GM11168 (cell line): ENCODE measurements around the gene INIP.

Source experiments
- in situ Hi-C: fragments of 300-500 bp; cut with MboI; formaldehyde crosslinking; loops from one replicate; pipeline ENCODE4 v1.12.0; 2022; ENCODE audit warnings: low sequenced_read_pairs; ENCODE audit not compliant: unreplicated experiment

INIP gene

GRCh38 chr9:112717661-112718331, at the start of gene INIP:
Gene INIP, minus strand, starts transcription at chr9:112718117. Its CDS starts 1,632 bp downstream, at chr9:112716485.
- in situ Hi-C loops, result loop anchor here (10.0 kb wide), 1 partner anchor 67 kb away; no protein-coding TSS in a partner anchor

- in situ Hi-C loops, result no loop called here
Measured at GRCh38 chr9:112765281-112765680, 47.4 kb upstream of the INIP start.

- in situ Hi-C loops, result no loop called here
Measured at GRCh38 chr9:112764837-112765236, 46.9 kb upstream of the INIP start.

- in situ Hi-C loops, result no loop called here
Measured at GRCh38 chr9:112764344-112764743, 46.4 kb upstream of the INIP start.

GRCh38 chr9:112762726-112763518, 45.0 kb upstream of the INIP start:
- in situ Hi-C loops, result no loop called here

GRCh38 chr9:112761912-112762655, 44.2 kb upstream of the INIP start:
- in situ Hi-C loops, result no loop called here

- in situ Hi-C loops, result no loop called here
Measured at GRCh38 chr9:112760821-112761220, 42.9 kb upstream of the INIP start.

- in situ Hi-C loops, result no loop called here
Measured at GRCh38 chr9:112757940-112758339, 40.0 kb upstream of the INIP start.

GRCh38 chr9:112757282-112757883, 39.5 kb upstream of the INIP start:
- in situ Hi-C loops, result no loop called here

- in situ Hi-C loops, result no loop called here
Measured at GRCh38 chr9:112755675-112756074, 37.8 kb upstream of the INIP start.

- in situ Hi-C loops, result no loop called here
Measured at GRCh38 chr9:112755016-112755427, 37.1 kb upstream of the INIP start.

GRCh38 chr9:112754578-112754977, 36.7 kb upstream of the INIP start:
- in situ Hi-C loops, result no loop called here

GRCh38 chr9:112753725-112754124, 35.8 kb upstream of the INIP start:
- in situ Hi-C loops, result no loop called here

GRCh38 chr9:112752334-112753125, 34.6 kb upstream of the INIP start:
- in situ Hi-C loops, result no loop called here

GRCh38 chr9:112751056-112751795, 33.3 kb upstream of the INIP start:
- in situ Hi-C loops, result no loop called here

- in situ Hi-C loops, result no loop called here
Measured at GRCh38 chr9:112750764-112751055, 32.8 kb upstream of the INIP start.

- in situ Hi-C loops, result no loop called here
Measured at GRCh38 chr9:112750016-112750763, 32.3 kb upstream of the INIP start, which contains the start of gene SNX30. Gene SNX30, plus strand, starts transcription at chr9:112750760. Its CDS starts 242 bp downstream, at chr9:112751002.

- in situ Hi-C loops, result no loop called here
Measured at GRCh38 chr9:112747094-112747493, 29.2 kb upstream of the INIP start.
